Stromal cell of bone marrow (primary cell): ENCODE results near the gene ECE2.

ENCODE experiments used
- DNase-seq: peaks from one replicate; pipeline ENCODE4 v3.0.0-alpha.2; 2012; ENCODE audit warnings: low read depth

Gene ECE2

DNA sequence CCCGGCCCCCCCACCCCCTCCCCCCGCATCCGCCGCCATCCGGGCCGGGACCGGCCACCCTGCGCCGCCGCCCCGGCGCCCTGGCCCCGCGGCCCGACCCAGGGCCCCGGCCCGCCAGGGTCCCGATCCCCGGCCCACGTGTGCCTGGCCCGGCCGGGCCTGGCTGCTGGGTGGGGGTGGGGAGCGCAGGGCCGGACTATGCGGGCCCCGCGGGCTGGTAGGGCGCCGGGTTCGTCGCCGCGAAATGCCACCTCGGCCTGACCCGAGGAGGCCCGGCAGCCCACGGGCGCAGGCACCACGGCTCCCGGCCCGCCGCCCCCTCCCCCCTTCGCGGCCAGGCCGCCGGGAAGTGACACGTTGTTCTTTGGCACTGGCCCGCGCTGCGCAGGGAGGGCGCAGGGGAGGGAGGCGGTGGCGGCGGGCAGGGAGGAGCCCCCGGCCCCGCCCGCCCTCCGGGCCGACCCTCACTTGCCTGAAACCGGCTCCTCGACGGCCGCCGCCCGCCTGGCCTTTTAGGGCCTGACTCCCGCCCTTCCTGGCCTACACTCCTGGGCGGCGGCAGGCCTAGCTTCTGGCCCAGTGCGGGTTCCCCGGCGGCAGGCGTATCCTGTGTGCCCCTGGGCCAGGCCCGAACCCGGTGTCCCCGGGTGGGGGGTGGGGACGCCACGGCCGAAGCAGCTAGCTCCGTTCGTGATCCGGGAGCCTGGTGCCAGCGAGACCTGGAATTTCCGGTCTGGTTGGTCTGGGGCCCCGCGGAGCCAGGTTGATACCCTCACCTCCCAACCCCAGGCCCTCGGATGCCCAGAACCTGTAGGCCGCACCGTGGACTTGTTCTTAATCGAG is 39.1 kb downstream of the ECE2 start:
- peak; percentile 73 for DNase-seq

DNA sequence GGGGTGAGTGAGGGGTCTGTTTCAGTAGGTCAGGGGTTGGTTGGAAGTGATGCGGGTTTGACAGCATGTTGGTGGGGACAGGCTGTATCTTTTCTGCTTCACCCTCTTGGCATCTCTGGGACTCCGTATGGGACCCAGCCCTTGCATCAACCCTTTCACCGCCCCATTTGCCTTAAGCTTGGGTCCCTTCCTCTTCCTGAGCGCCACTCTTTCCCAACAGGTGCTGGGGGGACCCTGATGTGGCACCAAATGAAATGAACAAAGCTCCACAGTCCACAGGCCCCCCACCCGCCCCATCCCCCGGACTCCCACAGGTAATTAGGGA is 39.7 kb downstream of the ECE2 start:
- no peak for DNase-seq

DNA sequence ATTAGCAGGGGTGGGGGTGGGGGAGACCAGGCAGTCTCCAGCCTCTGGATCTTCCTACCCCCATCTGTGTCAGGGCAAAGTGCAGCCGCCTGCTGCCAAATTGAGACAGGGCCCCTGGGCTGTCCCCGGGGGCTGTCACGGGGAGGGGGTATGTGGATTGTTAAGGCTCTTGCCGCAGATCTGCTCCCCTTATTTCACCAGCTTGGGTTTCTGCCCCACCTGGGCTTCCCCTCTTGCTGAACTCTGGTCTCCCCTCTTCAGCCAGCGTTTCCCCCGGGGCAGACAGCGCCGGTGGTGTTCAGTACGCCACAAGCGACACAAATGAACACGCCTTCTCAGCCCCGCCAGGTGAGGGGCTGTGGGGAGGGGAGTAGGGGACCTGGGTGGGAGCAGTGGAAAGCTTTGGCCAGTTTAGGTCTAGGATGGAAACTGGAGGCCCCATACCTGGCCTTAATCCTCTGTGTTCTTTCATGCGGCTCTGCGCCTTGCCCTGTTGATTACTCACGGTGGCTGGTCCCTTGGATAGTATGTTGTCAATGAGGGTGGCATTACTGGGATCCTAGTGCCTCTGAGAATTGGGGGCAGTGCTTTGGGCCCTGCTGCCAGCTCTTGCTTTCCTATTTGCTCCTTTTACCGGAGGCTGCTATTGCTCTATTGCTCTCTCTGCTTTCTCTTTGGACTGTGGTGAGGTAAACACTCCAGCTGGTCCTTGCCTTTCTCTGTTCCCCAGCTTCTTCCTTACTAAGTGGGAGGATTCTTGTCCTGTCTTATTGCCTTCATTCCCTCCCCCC is 40.2 kb downstream of the ECE2 start:
- DNase-seq: no peak

DNA sequence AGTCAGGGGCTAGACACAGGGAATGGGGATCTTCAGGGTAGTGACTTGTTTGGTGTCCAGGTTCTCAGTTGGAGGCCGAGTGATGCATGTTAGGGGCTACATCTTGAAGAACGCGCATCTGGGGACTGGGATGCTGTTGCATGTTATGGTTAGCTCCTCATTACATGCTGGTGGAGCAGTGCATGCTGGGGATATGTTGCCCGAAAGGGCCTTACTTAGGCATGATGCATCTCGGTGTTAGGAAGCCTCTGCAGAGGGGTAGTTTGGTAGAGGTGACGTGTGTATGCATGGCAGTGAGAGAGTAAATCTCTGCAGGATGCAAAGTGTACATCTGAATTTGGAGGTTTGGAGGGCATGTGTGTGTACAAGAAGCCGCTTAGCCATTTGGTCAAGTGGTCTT is 41.0 kb downstream of the ECE2 start:
- DNase-seq: no peak

DNA sequence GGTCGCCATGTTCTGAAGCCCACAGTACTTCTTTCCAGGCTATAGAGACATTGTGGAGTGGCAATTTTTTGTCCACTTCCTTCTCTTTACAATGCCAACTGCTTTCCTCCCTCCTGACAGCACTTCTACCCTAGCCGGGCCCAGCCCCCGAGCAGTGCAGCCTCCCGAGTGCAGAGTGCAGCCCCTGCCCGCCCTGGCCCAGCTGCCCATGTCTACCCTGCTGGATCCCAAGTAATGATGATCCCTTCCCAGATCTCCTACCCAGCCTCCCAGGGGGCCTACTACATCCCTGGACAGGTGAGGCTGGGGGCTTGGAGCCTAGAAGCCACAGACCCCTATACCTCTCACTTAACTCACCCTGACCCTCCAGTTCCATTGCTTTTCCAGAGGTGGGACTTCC is 41.4 kb downstream of the ECE2 start:
- DNase-seq: no peak

DNA sequence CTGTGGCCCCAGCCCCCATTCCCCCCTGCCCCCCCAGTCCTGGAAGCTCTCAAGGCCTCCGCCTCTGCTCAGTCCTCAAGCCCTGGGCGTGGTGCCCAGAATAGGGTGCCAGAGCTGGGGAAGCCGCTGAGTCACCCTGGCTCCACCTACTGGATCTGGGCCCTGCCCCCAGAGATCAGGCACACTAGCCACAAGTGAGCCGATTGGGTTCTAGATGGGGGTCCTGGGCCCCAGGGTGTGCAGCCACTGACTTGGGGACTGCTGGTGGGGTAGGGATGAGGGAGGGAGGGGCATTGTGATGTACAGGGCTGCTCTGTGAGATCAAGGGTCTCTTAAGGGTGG is 44.3 kb downstream of the ECE2 start:
- DNase-seq: peak; percentile 98

DNA sequence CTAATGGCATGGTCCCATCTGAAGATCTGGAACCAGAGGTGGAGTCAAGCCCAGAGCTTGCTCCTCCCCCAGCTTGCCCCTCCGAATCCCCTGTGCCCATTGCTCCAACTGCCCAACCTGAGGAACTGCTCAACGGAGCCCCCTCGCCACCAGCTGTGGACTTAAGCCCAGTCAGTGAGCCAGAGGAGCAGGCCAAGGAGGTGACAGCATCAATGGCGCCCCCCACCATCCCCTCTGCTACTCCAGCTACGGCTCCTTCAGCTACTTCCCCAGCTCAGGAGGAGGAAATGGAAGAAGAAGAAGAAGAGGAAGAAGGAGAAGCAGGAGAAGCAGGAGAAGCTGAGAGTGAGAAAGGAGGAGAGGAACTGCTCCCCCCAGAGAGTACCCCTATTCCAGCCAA is 45.8 kb downstream of the ECE2 start:
- no peak for DNase-seq

DNA sequence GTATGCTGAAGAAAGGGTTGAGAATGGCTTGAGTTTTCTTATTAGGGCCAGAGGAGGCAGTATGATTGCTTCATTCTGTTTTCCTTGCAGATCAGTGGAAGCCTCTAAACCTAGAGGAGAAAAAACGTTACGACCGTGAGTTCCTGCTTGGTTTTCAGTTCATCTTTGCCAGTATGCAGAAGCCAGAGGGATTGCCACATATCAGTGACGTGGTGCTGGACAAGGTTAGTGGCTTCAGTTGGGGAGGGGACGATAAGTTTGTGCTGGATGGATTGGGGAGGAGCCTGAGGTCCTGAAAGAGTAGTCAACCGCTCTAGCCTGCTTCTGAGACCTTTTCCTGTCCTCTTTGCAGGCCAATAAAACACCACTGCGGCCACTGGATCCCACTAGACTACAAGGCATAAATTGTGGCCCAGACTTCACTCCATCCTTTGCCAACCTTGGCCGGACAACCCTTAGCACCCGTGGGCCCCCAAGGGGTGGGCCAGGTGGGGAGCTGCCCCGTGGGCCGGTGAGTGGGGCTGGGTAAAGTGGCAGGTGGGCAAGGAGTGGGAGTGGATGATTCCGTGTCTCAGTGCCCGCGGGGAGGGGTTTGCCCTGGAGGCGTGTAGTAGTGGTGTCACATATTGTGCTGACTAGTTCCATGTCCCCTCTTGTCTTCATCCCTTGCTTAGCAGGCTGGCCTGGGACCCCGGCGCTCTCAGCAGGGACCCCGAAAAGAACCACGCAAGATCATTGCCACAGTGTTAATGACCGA is 47.1 kb downstream of the ECE2 start:
- DNase-seq: peak; percentile 70

DNA sequence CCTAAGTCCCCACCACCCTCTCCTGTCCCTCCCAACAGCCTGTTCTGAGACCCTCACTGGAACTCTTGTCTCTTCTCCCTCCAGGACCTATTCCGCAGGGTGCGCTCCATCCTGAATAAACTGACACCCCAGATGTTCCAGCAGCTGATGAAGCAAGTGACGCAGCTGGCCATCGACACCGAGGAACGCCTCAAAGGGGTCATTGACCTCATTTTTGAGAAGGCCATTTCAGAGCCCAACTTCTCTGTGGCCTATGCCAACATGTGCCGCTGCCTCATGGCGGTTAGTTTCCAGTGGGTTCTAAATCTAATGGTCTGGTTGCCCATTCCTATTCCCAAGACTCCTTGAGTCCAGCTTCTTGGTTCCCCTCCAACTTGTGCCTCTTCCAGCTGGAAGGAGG is 47.9 kb downstream of the ECE2 start:
- no peak for DNase-seq

DNA sequence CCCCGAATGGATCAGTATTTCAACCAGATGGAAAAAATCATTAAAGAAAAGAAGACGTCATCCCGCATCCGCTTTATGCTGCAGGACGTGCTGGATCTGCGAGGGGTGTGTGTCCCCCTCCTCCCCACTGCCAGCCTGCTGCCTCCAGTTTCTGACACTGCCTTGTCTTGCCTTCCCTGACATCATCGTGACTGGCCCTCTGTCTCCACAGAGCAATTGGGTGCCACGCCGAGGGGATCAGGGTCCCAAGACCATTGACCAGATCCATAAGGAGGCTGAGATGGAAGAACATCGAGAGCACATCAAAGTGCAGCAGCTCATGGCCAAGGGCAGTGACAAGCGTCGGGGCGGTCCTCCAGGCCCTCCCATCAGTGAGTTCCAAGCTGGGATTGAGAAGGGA is 49.4 kb downstream of the ECE2 start:
- DNase-seq: no peak

DNA sequence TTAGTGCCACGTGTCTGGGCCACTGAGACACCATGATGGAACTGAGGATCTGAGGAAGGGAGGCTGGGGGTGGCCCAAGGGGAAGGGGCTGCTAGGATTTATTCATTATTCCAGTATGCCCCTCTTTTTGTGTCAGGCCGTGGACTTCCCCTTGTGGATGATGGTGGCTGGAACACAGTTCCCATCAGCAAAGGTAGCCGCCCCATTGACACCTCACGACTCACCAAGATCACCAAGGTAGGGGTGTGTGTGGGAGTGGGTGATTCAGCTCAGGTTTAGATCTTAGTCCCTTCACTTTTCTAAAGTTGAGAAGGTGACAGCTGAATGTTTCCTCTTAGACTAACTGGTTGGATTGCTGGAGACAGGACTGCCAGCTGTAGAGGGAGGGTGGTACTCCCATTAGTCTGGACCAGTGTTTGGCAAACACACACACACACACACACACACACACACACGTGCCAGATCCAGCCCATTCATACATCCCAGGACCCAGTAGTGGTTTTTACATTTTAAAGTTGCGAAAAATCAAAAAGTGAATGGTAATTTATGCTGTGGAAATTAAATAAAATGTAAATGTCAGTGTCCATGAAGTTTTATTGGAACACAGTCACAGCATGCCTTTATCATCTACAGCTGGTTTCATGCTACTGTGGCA is 50.0 kb downstream of the ECE2 start:
- DNase-seq: no peak

DNA sequence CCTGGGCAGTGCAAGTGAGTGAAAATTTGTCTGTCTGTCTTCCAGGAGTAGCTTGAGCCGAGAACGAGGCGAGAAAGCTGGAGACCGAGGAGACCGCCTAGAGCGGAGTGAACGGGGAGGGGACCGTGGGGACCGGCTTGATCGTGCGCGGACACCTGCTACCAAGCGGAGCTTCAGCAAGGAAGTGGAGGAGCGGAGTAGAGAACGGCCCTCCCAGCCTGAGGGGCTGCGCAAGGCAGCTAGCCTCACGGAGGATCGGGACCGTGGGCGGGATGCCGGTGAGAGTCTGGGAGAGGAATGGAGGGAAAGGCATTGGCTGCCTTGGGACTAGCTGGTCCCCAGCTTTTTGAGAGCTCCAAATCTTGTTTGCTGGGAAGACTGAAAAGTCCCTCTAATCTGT is 51.3 kb downstream of the ECE2 start:
- no peak for DNase-seq

DNA sequence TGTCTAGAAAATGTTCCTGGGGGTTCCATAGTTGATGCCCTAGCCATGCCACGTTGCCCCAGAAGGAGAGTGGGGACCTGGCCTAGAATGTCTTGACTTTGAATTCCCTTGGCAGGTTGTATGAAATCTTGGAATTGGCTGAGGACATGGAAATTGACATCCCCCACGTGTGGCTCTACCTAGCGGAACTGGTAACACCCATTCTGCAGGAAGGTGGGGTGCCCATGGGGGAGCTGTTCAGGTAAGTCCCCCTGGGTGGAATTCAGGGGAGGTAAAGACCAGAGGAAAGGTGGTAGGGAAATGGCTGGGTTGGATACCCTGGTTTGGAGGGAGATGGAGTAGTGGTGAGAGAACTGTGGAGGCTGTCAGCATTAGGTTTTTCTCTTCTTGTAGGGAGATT is 52.7 kb downstream of the ECE2 start:
- DNase-seq: no peak

DNA sequence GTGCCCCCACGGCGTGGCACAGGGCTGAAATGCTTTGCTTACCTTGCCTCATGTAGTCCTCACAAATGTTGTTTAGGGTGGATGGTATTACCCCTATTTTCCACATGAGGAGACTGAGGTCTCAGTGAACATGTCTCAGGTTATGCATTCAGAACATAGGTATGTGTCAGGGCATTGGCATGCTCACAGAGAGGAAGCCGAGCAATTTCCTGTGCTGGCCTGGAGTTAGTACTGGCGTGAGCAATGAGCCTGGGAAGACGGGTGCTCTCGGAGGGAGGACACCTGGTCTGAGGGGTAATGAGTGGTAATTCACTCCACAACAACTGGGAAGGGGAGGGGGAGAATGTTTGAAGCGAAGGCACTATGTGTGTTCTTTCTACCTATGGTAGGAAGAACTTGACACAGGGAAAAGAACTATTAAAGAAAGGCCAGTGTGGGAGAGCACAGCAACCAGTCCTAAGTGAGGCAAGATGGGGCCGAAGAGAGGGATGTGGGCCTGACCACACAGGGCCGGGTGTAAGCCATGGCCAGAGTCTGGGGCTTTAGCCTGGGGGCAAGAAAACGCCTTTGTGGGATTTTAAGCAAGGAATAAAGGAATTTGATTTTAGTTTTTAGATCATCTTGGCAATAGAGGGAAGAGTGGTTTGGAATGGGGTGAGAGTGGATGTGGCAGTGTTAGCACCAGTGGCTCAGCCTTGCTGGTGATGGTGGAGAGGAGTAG is 56.7 kb downstream of the ECE2 start:
- DNase-seq: no peak

DNA sequence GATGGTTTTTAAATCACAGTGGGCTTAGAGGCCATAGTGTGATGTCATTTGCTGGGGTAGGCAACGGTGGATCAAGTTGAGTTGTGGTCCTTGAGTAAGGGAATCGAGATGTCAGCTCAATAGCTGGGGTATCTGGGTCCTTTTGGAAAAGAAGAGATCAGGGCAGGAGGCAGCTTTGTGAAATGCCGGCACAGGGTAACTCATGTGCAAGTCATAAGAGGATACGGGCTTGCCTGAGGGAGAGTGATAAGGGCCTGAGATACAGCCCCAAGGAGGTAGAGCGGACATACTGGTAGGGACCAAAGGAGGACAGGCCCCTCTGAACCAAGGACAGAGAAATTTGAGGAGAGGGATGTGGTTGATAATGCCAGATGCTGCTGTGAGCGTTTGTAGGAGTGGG is 57.4 kb downstream of the ECE2 start:
- no peak for DNase-seq

DNA sequence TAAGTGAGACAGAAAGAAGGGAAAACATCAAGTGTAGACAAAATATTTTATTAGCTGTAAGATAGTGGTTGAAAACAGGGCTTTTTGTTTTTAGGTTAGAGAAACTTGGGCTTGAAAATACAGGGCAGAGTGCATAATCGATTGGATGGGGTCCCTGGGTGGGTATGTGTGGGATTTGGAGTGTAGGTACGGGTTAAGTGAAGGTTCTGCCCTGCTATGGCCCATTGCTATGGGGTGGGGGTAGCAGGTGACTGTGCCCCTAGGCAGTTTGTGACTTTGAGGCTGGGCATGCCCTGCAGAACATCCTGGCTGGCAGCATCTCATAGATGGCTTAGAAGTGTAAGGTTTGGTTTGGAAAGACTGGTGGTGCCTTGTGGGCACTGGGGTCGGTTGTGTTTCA is 57.9 kb downstream of the ECE2 start:
- DNase-seq: no peak

DNA sequence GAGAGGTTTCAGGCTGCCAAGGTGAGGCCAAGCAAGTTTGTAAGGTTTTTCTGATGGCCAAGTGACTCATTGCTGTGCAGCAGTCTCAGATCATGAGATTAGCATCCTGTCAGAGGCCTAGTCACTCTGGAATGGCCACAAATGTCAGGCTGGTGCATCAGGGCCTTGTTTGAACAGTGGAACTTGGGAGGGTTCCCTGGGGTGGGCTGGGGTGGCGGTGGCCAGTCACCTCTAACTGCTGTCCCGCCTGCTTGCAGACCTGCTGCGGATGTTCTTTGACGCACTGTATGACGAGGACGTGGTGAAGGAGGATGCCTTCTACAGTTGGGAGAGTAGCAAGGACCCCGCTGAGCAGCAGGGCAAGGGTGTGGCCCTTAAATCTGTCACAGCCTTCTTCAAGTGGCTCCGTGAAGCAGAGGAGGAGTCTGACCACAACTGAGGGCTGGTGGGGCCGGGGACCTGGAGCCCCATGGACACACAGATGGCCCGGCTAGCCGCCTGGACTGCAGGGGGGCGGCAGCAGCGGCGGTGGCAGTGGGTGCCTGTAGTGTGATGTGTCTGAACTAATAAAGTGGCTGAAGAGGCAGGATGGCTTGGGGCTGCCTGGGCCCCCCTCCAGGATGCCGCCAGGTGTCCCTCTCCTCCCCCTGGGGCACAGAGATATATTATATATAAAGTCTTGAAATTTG is 58.8 kb downstream of the ECE2 start:
- no peak for DNase-seq

DNA sequence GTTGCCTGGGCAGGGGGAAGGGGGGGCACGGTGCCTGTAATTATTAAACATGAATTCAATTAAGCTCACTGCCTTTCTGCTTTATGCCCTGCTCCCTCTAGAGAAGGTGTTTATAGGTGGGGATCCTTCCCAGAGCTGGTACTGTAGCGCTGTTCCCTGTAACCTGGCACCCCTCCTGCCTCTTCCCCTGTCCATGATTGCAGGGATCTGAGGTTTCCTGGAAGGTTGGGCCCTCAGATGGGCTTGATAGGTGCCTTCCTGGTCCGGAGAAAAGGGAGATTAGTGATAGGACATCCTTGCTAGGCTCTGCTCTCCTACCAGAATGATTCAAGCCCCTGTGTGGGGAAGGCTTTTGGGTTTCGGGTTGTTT is 59.5 kb downstream of the ECE2 start:
- DNase-seq: no peak

DNA sequence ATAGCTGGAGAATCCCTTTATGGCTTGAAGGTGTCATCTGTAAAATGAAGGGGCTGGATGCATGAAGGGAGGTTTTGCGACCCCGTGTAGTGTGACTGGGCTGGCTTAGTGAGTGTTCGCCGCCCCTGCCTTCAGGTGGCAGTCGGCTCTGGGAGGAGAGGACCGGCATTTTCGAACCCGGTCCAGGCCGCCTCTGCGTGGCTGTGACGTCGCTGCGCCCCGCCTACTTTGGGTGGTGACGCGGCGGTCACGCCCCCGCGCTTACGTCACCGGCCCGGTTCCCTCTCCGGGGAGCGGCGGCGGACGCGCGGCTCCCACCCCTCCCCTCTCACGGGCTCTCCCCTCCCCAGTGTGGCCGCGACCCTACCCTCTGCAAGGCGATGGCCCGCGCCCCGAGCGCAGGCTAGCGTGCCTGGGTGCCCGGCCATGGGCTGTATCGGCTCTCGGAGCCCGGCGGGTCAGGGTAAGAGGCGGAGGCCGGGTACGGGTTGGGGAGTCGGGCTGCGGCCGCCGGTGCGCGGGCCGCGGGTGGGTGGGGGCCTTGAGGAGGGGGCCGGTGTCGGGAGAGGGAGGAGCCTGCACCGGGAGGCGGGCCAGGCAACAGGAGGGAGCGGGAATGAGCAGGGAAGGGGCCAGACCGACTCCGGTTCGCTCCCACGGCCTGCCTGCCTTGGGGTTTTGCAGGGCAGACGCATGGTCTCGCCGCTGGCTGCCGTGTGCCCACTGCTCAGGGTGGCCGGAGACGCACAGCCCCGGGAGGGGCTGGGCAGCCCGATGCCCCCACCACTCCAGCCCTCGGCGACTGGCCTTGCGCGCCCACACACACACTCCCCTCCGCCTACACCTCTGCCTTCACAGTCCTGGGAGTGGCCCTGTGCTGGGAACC is 60.1 kb downstream of the ECE2 start:
- no peak for DNase-seq
